GM19238 (cell line): ENCODE data around the gene ANKH.

Experiments used
- DNase-seq: peaks from one replicate; pipeline ENCODE4 v3.0.0; 2011; ENCODE audit warnings: low spot score; ENCODE audit not compliant: insufficient read length

Gene ANKH

GRCh38 chr5:14739981-14740380 is 131.6 kb downstream of the ANKH start:
- DNase-seq: no peak

GRCh38 chr5:14739538-14739937 is 132.0 kb downstream of the ANKH start:
- DNase-seq: no peak

GRCh38 chr5:14738050-14738449 is 133.5 kb downstream of the ANKH start:
- DNase-seq: no peak

GRCh38 chr5:14737291-14737690 is 134.3 kb downstream of the ANKH start:
- no peak for DNase-seq

GRCh38 chr5:14735944-14736343 is 135.6 kb downstream of the ANKH start:
- no peak for DNase-seq

GRCh38 chr5:14734396-14734795 is 137.2 kb downstream of the ANKH start:
- no peak for DNase-seq

- DNase-seq: no peak
These were observed 137.9 kb downstream of the ANKH start for GRCh38 chr5:14733661-14734060.

- DNase-seq: no peak
These were observed 138.6 kb downstream of the ANKH start for GRCh38 chr5:14732991-14733390.

- no peak for DNase-seq
These were observed 140.7 kb downstream of the ANKH start for GRCh38 chr5:14730881-14731280.

GRCh38 chr5:14730466-14730865 is 141.1 kb downstream of the ANKH start:
- no peak for DNase-seq

- no peak for DNase-seq
These were observed 141.9 kb downstream of the ANKH start for GRCh38 chr5:14729448-14730385.

- no peak for DNase-seq
These were observed 143.1 kb downstream of the ANKH start for GRCh38 chr5:14728459-14728938.

- DNase-seq: no peak
These were observed 143.6 kb downstream of the ANKH start for GRCh38 chr5:14727928-14728458.

- DNase-seq: peak; percentile 45
These were observed 144.1 kb downstream of the ANKH start for GRCh38 chr5:14727428-14727865.

GRCh38 chr5:14726066-14726838 is 145.3 kb downstream of the ANKH start:
- no peak for DNase-seq

GRCh38 chr5:14724633-14725032 is 146.9 kb downstream of the ANKH start:
- no peak for DNase-seq

GRCh38 chr5:14723701-14724132 is 147.9 kb downstream of the ANKH start:
- DNase-seq: no peak

GRCh38 chr5:14722923-14723322 is 148.7 kb downstream of the ANKH start:
- no peak for DNase-seq

GRCh38 chr5:14721990-14722656 is 149.5 kb downstream of the ANKH start:
- DNase-seq: no peak

- DNase-seq: no peak
These were observed 151.2 kb downstream of the ANKH start for GRCh38 chr5:14720236-14720923.

- DNase-seq: no peak
These were observed 152.8 kb downstream of the ANKH start for GRCh38 chr5:14718778-14719177.
